ENCODE data around the gene YAF2.

The YAF2 gene

DNA sequence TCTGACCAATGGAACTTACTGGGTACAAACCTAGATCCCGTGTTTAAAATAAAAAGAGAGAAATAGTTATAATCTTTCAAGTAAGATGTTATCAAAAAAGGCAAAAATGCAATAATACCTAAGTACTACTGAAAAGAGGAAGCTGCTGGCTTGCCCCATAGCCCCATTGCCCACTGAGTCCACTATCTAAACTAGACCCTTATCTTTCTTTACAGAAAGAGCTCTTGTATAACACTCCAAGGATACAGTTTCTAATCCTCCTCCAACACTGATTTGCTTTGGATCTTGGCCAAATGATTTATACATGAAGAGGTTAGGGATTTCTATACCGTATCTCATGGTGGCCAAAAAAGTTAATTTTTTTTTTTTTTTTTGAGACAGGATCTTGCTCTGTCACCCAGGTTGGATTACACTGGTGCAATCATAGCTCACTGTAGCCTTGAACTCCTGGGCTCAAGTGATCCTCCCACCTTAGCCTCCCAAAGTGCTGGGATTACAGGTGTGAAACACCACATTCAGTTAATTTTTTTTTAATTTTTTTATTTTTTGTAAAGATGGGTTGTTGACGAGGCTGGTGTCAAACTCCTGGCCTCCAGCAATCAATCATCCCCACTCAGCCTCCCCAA, 96.0 kb downstream of the YAF2 start:
- DNase-seq, result no peak

DNA sequence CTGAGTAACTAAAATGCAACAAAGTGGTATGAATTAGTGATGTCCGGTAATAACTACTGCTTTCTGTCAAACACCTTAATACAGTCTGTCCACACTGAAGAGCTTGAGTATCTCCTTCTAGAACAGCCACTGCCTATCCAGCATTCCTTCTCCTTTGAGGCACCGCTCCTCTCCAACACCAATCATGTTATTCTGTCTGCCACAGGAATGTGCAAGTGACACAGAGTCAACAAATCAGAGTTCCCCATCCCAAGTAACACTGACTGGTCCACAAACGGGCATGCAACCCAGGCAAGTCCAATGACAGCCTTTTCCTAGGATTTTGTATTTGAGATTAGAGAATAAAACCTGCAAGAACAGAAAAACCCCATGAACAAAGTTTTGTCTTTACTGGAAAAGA, 97.1 kb downstream of the YAF2 start:
- no peak for DNase-seq

DNA sequence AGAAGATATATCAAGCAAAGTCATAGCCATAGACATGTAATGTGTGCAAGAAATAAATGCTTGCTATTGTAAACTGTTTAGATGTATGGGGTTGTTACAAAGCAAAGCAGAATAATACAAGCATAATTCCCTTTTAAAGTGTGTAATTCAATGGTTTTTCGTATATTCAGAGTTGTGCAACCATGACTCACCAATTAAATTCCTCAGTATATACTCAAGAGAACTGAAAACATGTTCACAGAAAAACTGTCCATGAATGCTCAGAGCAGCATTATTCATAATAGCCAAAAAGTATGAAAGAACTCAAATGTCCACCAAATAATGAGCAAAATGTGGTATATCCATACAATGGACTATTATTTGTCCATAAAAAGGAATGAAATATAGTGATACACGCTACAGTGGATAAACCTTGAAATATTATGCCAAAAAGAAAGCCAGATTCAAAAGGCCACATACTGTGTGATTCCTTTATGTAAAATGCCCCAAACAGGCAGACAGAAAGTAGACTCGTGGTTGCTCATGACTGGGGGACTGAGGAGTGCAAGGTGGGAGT, 102.7 kb downstream of the YAF2 start:
- no peak for DNase-seq

DNA sequence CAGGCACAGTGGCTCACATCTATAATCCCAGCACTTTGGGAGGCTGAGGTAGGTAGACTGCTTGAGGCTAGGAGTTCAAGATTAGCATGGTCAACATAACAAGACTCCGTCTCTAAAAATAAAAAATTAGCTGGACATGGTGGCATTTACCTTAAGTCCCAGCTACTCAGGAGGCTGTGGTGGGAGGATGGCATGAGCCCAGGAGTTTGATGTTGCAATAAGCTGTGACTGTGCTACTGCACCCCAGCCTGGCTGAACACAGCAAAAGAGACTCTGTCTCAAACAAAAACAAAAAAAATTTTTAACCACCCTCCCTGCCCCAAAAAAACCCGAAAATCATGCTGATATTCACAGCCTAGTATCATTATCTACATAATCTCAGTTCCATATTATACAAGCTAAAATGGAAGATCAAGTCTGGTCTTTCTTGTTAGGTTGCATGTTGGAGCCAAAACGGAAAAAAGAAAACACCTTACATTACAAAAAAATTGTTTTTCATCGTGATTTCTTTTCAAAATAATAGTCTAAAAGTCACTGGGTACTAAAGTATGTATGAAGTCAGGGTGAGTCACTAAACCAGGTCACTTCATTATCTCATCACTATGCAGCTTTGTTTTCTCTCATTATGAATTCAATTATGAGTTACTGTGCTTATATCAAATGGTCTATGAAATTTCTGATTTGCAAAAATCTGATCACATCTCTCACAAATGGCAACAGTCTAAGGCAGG, 107.2 kb downstream of the YAF2 start:
- DNase-seq, result no peak

DNA sequence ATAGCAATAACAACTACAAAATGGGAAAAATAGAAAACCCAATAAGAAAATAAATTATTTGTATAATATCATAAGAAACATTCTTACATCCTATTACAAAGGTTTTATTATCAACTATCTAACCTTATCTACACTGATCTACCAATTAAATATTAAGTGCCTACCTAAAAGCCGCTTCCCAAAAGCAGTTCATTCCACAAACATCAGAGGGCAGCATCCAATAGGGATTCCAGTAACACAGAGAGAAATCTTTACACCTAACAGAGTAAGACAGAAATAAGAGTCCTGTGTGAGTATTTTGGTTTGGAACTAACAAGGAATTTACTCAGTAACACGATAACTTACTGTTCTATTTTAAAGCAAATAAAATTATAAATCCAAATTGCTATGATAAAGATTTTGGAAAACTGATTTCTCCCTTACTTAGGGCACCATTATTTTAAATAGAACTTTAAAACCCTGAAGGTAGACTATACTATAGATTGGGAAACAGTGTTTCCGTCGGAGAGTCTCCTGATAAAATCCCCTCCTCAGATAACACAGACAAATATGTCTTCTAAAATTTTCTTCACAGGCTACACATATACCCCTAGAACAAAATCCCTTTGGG, 108.3 kb downstream of the YAF2 start:
- DNase-seq, result no peak

DNA sequence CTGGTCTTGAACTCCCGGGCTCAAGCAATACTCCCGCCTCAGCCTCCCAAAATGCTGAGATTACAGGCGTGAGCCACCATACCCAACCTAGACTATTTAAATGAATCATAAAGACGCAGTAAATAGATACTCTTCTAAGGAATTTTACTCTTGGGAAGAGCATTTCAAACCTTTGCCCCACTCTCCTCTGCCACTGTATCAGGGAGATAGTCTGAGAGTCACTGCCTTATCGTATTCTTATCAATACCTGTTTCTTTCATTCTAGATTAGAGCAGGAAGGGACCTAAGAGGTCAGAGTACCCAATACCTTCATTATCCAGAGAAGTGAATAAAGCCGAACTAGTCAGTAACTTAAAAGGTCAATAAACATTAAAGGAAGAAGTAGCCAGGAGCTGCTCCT, 109.2 kb downstream of the YAF2 start:
- DNase-seq, result no peak

DNA sequence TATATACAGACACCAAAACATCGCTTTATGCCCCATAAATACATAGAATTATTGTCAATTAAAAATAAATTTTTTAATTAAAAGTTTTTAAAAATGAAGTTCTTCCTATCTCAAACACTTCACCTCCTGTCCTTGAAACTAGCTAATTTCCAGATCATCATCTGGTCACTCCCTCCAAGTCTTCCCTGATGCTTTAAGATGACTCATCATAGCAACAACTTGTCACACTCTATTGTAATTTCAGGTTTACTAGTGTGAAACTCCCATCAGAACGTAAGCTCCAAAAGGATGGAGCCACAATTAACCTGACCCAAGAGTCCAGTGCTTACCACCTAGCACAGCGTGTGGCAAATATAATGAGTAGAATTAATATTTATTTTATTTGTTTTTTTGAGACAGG, 109.7 kb downstream of the YAF2 start:
- no peak for DNase-seq

DNA sequence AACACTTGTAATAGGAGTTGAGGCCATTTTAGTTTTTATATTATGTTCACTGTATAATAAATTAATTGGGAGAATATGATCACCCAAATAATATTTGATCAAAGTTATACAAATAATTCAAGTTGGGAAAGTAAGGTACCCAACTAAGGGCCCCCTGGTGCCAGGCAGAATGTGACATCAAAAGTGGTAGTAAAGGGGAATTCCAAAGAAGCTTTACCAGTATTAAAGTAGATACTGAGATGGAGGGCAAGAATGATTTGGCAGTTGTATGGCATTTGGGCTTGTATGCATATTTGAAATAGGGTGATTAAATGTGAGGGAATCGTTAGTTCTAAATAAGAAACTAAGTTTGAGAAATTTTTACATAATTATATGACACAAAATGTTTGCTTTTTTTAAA, 111.1 kb downstream of the YAF2 start:
- DNase-seq, result no peak

DNA sequence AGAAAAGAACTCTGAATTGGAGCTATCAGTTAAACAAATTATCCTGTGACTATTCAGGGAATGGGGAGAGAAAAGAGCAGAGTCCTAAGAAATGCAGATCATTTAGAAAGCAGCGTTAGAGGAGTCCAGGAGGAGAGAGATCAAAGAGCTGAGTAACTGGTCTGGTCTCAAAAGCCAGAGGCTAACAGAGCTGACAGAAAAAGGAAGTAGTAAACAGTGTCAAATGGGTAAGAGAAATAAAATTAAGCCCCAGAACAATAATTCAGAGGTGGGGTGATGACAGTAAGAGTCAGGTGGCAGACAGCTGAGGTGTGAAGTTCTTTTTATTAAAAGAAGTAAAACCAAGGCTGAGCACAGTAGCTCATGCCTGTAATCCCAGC, 112.7 kb downstream of the YAF2 start:
- no peak for DNase-seq

DNA sequence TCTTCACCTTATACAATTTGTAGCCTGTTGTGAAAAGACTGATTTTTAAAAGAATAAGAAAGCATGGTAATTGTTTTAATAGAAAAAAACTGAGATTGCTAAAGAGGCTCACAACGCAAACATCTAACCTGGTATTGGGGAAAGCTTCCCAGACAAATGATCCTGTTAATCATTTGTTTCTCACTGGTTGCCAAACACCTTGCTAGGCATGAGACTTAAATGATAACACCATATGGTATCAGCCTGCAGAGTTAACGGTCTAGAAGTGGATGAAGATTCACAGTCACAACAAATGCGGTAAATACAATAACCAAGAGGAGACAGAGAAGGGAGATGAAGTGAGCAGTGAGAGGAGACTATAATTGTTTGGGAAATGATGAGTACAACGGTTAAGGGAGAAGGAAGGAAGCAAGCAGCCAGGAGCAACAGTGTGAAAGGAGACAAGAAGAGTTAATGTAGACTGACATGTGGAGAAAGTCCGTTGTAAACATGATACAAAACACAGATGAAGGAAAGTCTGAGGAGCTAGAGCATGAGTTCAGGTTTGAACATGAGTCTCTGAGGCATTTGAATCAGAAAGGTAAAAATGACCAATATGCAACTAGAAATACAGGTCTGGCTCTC, 113.2 kb downstream of the YAF2 start:
- no peak for DNase-seq

DNA sequence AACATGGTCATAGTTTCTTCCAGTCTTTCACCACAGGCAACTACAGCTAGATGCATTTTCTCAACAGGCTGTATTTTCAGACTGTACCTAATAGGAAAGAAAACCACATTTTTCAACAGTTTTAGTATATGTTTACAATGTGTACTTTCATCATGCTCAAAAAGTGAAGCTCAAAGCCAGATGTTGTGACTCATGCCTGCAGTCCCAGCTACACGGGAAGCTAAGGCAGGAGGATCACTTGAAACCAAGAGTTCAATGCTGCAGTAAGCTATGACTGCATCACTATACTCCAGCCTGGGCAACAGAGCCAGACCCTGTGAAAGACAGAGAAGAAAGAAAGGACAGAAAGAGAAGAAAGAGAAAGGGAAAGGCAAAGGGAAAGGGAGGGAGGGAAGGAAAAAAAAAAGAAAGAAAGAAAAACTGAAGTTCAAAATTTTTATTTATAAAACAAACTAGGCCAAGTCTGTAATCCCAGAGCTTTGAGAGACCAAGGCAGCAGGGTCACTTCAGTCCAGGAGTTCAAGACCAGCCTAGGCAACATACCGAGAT, 118.9 kb downstream of the YAF2 start:
- DNase-seq, result no peak

DNA sequence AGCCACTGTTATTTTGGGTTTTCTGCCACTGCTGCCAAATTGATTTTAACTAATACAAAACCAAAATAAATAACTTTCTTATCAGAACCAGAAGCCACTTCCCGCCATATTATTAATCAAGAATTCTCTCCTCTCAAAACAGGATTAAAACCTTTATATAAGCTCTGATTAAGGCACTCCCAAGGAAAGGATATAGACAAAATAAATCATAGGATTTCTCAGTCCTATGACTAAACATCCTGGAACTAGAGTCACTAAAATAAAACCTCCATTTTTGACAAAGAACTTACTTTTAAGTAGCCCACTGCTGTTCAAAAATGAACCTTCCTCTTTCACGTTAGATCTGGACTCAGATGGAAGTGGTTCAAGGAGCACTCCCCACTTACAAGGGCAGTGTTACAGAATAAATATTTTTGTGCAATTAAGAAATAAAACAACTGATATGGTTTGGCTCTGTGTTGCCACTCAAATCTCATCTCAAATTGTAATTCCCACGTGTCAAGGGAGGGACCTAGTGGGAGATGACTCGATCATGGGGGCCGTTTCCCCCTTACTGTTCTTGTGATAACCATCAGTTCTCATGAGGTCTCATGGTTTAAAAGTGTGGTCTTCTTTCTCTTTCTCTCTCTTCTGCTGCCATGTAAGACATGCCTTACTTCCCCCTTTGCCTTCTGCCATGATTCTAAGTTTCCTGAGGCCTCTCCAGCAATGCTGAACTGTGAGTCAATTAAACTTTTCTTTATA, 119.7 kb downstream of the YAF2 start:
- no peak for DNase-seq

DNA sequence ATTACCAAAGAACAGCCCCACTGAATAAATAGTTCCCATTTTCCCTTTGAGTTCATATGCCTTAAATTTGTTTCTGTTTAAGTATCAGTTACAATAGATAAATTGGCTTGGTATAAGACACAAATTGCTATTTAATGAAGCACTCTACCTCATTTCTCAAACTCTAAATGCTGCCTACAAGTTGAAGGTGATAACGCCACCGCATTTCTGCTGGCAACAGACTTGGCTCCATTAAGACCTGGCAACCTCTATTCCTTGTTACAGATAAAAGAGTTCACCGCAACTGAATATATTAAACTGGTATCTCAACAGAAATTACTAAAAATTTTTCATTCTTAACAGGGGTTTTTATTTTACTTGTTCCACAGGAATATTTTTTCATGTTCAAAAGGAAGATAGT, 129.0 kb downstream of the YAF2 start:
- no peak for DNase-seq

Data from NCI-H510A (cell line).